ENCODE data around the gene TIMM22. TPM values are rescaled to one million over a fixed set of nuclear protein-coding genes. Genes with fewer than 3 reads are reported as not detected.
"Not testable (repeated sequence)": the region's sequence is repeated elsewhere in the genome, so short reads cannot be mapped to it uniquely, and the experiment has no call there.

TIMM22 gene
- polyA plus RNA-seq, 12 donors = 11.3 to 17.8 (median 14.2) TPM; not detected in 1

GRCh38 chr17:1036171-1036844 is 39.4 kb downstream of the TIMM22 start:
- no peak for DNase-seq

GRCh38 chr17:1036845-1037237 is 39.9 kb downstream of the TIMM22 start:
- DNase-seq = no peak

- DNase-seq = no peak
Observed at GRCh38 chr17:1037238-1037879, 40.4 kb downstream of the TIMM22 start.

GRCh38 chr17:1038459-1039122 is 41.7 kb downstream of the TIMM22 start:
- DNase-seq = no peak

GRCh38 chr17:1039123-1039507 is 42.2 kb downstream of the TIMM22 start:
- no peak for DNase-seq

- peak; percentile 58 for DNase-seq
Observed at GRCh38 chr17:1039511-1040215, 42.7 kb downstream of the TIMM22 start.

- DNase-seq = no peak
Observed at GRCh38 chr17:1040216-1040600, 43.3 kb downstream of the TIMM22 start.

GRCh38 chr17:1041746-1042145 is 44.8 kb downstream of the TIMM22 start:
- no peak for DNase-seq

- DNase-seq = no peak
Observed at GRCh38 chr17:1042486-1042885, 45.6 kb downstream of the TIMM22 start.

- no peak for DNase-seq
Observed at GRCh38 chr17:1043601-1044251, 46.8 kb downstream of the TIMM22 start.

GRCh38 chr17:1044387-1045009 is 47.6 kb downstream of the TIMM22 start:
- DNase-seq = not testable (repeated sequence)

- no peak for DNase-seq
Observed at GRCh38 chr17:1045456-1045855, 48.5 kb downstream of the TIMM22 start.

GRCh38 chr17:1047177-1047878 is 50.4 kb downstream of the TIMM22 start:
- no peak for DNase-seq

GRCh38 chr17:1047879-1048470 is 51.0 kb downstream of the TIMM22 start:
- no peak for DNase-seq

GRCh38 chr17:1048516-1049115 is 51.7 kb downstream of the TIMM22 start:
- DNase-seq = not testable (repeated sequence)

- no peak for DNase-seq
Observed at GRCh38 chr17:1049446-1050225, 52.7 kb downstream of the TIMM22 start.

- no peak for DNase-seq
Observed at GRCh38 chr17:1050246-1050995, 53.5 kb downstream of the TIMM22 start.
